HepG2 (cell line): Measurements from ENCODE around the gene KAZALD1. TPM values are rescaled to one million over a fixed set of nuclear protein-coding genes. Genes with fewer than 3 reads are reported as not detected.

Experiments used
- ATAC-seq: fragments of 200-7000 bp; cut with Tn5 transposase; 3 replicates; pipeline ENCODE4 v1.9.1; 2020; ENCODE audit warnings: mild to moderate bottlenecking, moderate library complexity
- BruUV-seq: library from RNA; stranded (reverse); fragments of 400-500 nt; replicated peaks from 2 replicates; lab custom pipeline; 2021; lab: Mats Ljungman, UMichigan
- CTCF ChIA-PET: fragments of 300-600 bp; formaldehyde crosslinking; extraction: SDS; loops from one replicate; lab custom pipeline; 2021; ENCODE audit warnings: low total read pairs, inconsistent platforms, low intra/inter-chr PET ratio; lab: Yijun Ruan, JAX
- POLR2A ChIA-PET: fragments of 350-600 bp; sonication (Branson Sonifier 250); formaldehyde crosslinking; loops from one replicate; lab custom pipeline; 2020; ENCODE audit warnings: antibody characterized with exemption, inconsistent platforms; lab: Yijun Ruan, JAX
- DNase-seq: peaks from one replicate; pipeline ENCODE4 v3.0.0-alpha.2; 2015; ENCODE audit warnings: low spot score
- FAIRE-seq: peaks from 3 replicates; lab custom pipeline; 2011; peaks lifted over from hg19 to GRCh38; lab: Jason Lieb, UNC
- H2AFZ ChIP-seq: one replicate; pipeline ENCODE4 v1.6.1; 2011; ENCODE audit warnings: low read length, inconsistent platforms
- H3K27ac ChIP-seq: fragments of 300-600 bp; 3 replicates; pipeline ENCODE4 v1.8.0; 2011; ENCODE audit warnings: mixed run types, mild to moderate bottlenecking, mixed read lengths, low read length, inconsistent platforms; ENCODE audit not compliant: insufficient read depth; ENCODE audit errors: extremely low read length
- H3K27me3 ChIP-seq, 2 experiments: fragments of 200-600 bp in 1 of 2; 2 replicates in 1 of 2; 3 replicates in 1 of 2; pipeline versions ENCODE4 v1.6.0 to v1.8.0; 2011; ENCODE audit warnings: low read length in 2 of 2, mild to moderate bottlenecking in 2 of 2, moderate library complexity in 2 of 2, inconsistent platforms in 1 of 2; ENCODE audit not compliant: insufficient read depth in 2 of 2, control insufficient read depth in 1 of 2
- H3K36me3 ChIP-seq, 2 experiments: fragments of 200-600 bp in 1 of 2; replicated peaks in 1 of 2; 2 replicates in 1 of 2; 3 replicates in 1 of 2; pipeline versions ENCODE4 v1.5.1 to v1.8.0; 2011; ENCODE audit warnings: low read length in 2 of 2, inconsistent platforms in 1 of 2; ENCODE audit not compliant: insufficient read depth in 2 of 2, control insufficient read depth in 1 of 2
- H3K4me1 ChIP-seq: 2 replicates; pipeline ENCODE4 v1.5.1; 2012; ENCODE audit warnings: low read length, inconsistent platforms; ENCODE audit not compliant: insufficient read depth
- H3K4me2 ChIP-seq: 2 replicates; pipeline ENCODE4 v1.6.0; 2011; ENCODE audit warnings: low read depth, low read length, inconsistent platforms
- H3K4me3 ChIP-seq, 3 experiments: fragments of 200-600 bp in 1 of 3; sonication (generic), shearing (Covaris generic) in 1 of 3; replicated peaks in 1 of 3; 2 replicates each; pipeline ENCODE4 v1.5.1; 2011 to 2016; ENCODE audit warnings: low read length in 3 of 3, inconsistent platforms in 2 of 3, low read depth in 2 of 3, mild to moderate bottlenecking in 2 of 3, control low read depth in 1 of 3, mixed read lengths in 1 of 3; ENCODE audit not compliant: insufficient read depth in 1 of 3
- H3K79me2 ChIP-seq: one replicate; pipeline ENCODE4 v1.6.1; 2011; ENCODE audit warnings: low read length, inconsistent platforms; ENCODE audit not compliant: insufficient read depth
- H3K9ac ChIP-seq: 2 replicates; pipeline ENCODE4 v1.6.0; 2011; ENCODE audit warnings: mild to moderate bottlenecking, low read depth, low read length, inconsistent platforms; ENCODE audit not compliant: insufficient read depth
- H3K9me3 ChIP-seq: 2 replicates; pipeline ENCODE4 v1.5.1; 2012; ENCODE audit warnings: mild to moderate bottlenecking, low read length
- H4K20me1 ChIP-seq: 2 replicates; pipeline ENCODE4 v1.6.0; 2011; ENCODE audit warnings: inconsistent platforms, mild to moderate bottlenecking, low read length, moderate library complexity; ENCODE audit not compliant: insufficient read depth
- ARNT2 ChIP-seq: sonication (generic); formaldehyde crosslinking; IDR thresholded peaks from 2 replicates; pipeline ENCODE4 v1.8.0; 2022; ENCODE audit warnings: mild to moderate bottlenecking, low read depth, missing genetic modification reagents, moderate library complexity
- EHMT2 ChIP-seq: fragments of 200-600 bp; sonication (generic); IDR thresholded peaks from 2 replicates; pipeline ENCODE4 v1.7.0; 2017; ENCODE audit warnings: antibody characterized with exemption, low read depth, low read length, borderline replicate concordance
- HMG20B ChIP-seq: conservative IDR thresholded peaks from 2 replicates; pipeline ENCODE4 v1.6.1; 2016; ENCODE audit warnings: missing genetic modification reagents, missing compliant biosample characterization
- KDM2A ChIP-seq: sonication (generic); formaldehyde crosslinking; IDR thresholded peaks from 2 replicates; pipeline ENCODE4 v1.4.0; 2020; ENCODE audit warnings: low read depth, missing genetic modification reagents, borderline replicate concordance
- POGZ ChIP-seq: sonication (generic); formaldehyde crosslinking; IDR thresholded peaks from 2 replicates; pipeline ENCODE4 v1.4.0; 2020; ENCODE audit warnings: mild to moderate bottlenecking, missing genetic modification reagents
- RAD21 ChIP-seq: fragments of 450-650 bp; formaldehyde crosslinking; IDR thresholded peaks from 2 replicates; pipeline ENCODE4 v1.5.0; 2020; ENCODE audit warnings: mild to moderate bottlenecking
- SMC3 ChIP-seq: IDR thresholded peaks from 2 replicates; pipeline ENCODE4 v1.6.1; 2011; ENCODE audit warnings: low read length, improper control_type of control experiment
- SOX6 ChIP-seq, 2 experiments: fragments of 450-650 bp in 1 of 2; sonication (generic) in 1 of 2; formaldehyde crosslinking in 1 of 2; IDR thresholded peaks; 2 replicates each; pipeline versions ENCODE4 v1.4.0 to v1.6.1; 2017 to 2020; ENCODE audit warnings: antibody characterized with exemption in 1 of 2, mild to moderate bottlenecking in 1 of 2, missing genetic modification reagents in 1 of 2
- ZKSCAN1 ChIP-seq: fragments of 150-350 bp; IDR thresholded peaks from 2 replicates; pipeline ENCODE4 v1.6.1; 2014; ENCODE audit warnings: low read length
- ZNF331 ChIP-seq: sonication (generic); formaldehyde crosslinking; IDR thresholded peaks from 2 replicates; pipeline ENCODE4 v1.4.0; 2020; ENCODE audit warnings: missing genetic modification reagents
- ZNF496 ChIP-seq: sonication (generic); formaldehyde crosslinking; IDR thresholded peaks from 2 replicates; pipeline ENCODE4 v1.8.1; 2023; ENCODE audit warnings: mild to moderate bottlenecking, moderate library complexity, missing genetic modification reagents; ENCODE audit not compliant: insufficient replicate concordance
- ZNF572 ChIP-seq: sonication (generic); formaldehyde crosslinking; IDR thresholded peaks from 2 replicates; pipeline ENCODE4 v1.5.1; 2020; ENCODE audit warnings: mild to moderate bottlenecking, missing genetic modification reagents
- ZNF891 ChIP-seq: sonication (generic); formaldehyde crosslinking; IDR thresholded peaks from 2 replicates; pipeline ENCODE4 v1.5.0; 2020; ENCODE audit warnings: mild to moderate bottlenecking, missing genetic modification reagents
- WGBS: methylation state at CpG from one replicate; pipeline ENCODE4 v1.1.6; 2017; ENCODE audit warnings: low lambda C conversion rate; 5-methylcytosine and 5-hydroxymethylcytosine counted together
- in situ Hi-C: cut with HindIII; loops from 2 replicates; pipeline ENCODE4 v1.10.0; 2017; ENCODE audit warnings: low pct_unique_long_range_greater_than_20kb; ENCODE audit not compliant: extremely low pct_ligation_motif_present
- intact Hi-C: fragments of 100-400 bp; cut with micrococcal nuclease; formaldehyde crosslinking; loops from one replicate; pipeline ENCODE4 v1.10.0; 2022; ENCODE audit not compliant: unreplicated experiment
- polyA plus RNA-seq, 8 experiments: library from polyadenylated mRNA; depleted of rRNA in 3 of 8; stranded (reverse) in 7 of 8; unstranded in 1 of 8; fragments of >200 nt; fragmentation: Illumina TruSeq in 4 of 8; extraction: Trizol in 4 of 8; gene quantifications; 2 replicates each; pipeline versions ENCODE4 v1.2.1 to v1.2.3, GENCODE V29; 2011 to 2016; ENCODE audit warnings: low read depth in 4 of 8, missing spikeins in 1 of 8, mixed read lengths in 1 of 8; ENCODE audit not compliant: insufficient read depth in 1 of 8
- total RNA-seq, 5 experiments: library from RNA; depleted of rRNA; stranded (reverse); fragments of >200 nt; fragmentation: Illumina TruSeq; extraction: Trizol; gene quantifications; 2 replicates each; pipeline ENCODE4 v1.2.3, GENCODE V29; 2016; ENCODE audit warnings: low read depth in 1 of 5
- TF ChIP-seq, protein P1 (sequence below): IDR thresholded peaks from 2 replicates; pipeline ENCODE4 v1.6.1; 2018; ENCODE audit warnings: missing genetic modification reagents, mild to moderate bottlenecking, missing compliant biosample characterization
- TF ChIP-seq, protein P2 (sequence below): sonication (generic); formaldehyde crosslinking; IDR thresholded peaks from 2 replicates; pipeline ENCODE4 v1.4.0; 2020; ENCODE audit warnings: mild to moderate bottlenecking, missing genetic modification reagents
- TF ChIP-seq, protein P3 (sequence below): sonication (generic); formaldehyde crosslinking; IDR thresholded peaks from 2 replicates; pipeline ENCODE4 v1.4.0; 2020; ENCODE audit warnings: missing genetic modification reagents

Gene KAZALD1
- total and polyA plus RNA-seq, 2 of the 13 experiments (the other 11 are each of a cell fraction or from before 2014, with no cell fraction given), result 16.7 to 27.7 TPM

DNA sequence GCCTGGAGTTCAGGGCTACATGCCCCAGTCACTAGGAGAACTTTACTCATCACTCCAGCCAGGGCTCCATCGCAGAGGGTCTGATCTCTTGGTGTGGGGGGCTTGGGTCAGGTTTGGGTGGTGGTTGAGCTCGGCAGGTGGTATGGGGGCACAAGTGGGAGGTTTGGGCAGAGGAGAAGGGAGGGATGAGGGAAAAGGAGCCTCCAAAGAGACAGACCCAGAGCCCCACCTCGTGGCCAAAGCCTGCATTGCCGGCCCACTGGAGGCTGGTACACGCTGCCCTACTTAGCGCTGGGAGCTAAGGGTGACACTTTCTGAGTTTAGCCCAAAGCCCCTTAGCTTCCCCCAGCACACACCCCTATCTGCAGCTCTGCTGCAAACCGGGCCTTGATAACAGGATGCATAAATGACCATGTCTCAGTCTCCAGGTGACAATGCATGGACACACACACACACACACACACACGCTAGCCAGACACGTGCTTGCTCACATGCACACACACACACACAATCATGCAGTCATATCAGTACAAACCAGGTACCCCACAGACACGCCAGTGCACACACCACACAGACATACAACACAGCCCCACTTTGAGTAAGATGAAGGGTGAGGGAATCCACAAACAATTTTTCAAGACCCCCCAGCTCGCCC is 47.4 kb upstream of the KAZALD1 start:
- Histone ChIP-seq H3K79me2 (no peaks in the 10 kb centered on the region), H3K9me3 (no peaks in the 10 kb centered on the region), H3K36me3 (no peaks in the 10 kb centered on the region), H3K27ac (no peak overlapping the region), H4K20me1 (no peaks in the 10 kb centered on the region), H3K4me2 (peak overlapping the region; percentile 54), H3K9ac (no peak overlapping the region), H3K4me3 (peak overlapping the region in 1 of 3 experiments; percentile 31; a peak in 2 of 6 replicates), H3K27me3 (peaks cover 0 to 3% of the 10 kb centered on the region in 2 experiments; a peak in 1 of 5 replicates), H3K4me1 (peaks cover 75% of the 10 kb centered on the region), H2AFZ (no peak overlapping the region)
- peak; percentile 3; the same call in 2 of the 3 replicates for ATAC-seq
- BruUV-seq, result no TSS peak
- FAIRE-seq, result peak; percentile 58
- CTCF ChIA-PET, result interaction anchor here (1.2 to 6.1 kb wide), 5 partner anchors 18 to 80 kb away, joined by 3 to 240 read pairs (median 4); partner anchors contain the start of genes LZTS2 and SEMA4G
- 16% methylated on average over 7 of the region's 11 CpGs for WGBS
- POLR2A ChIA-PET, result interaction anchor here (0.6 to 6.0 kb wide), 4 partner anchors 16 to 53 kb away, joined by 3 to 56 read pairs (median 4); partner anchors contain the start of genes LZTS2, PDZD7 and SFXN3
- intact Hi-C loops, result loop anchor here (5.0 kb wide), 1 partner anchor 137 kb away; no protein-coding TSS in a partner anchor
- DNase-seq, result no peak
- in situ Hi-C loops, result no loop called here
- TF ChIP-seq KDM2A (CRISPR knock-in tag), result peak; percentile 65
- peak; percentile 56 for TF ChIP-seq SMC3
- TF ChIP-seq ZKSCAN1, result peak; percentile 58
- TF ChIP-seq POGZ, result 0 out of 2 replicates have a peak, but pooled peaks have one; percentile 28
- no peak for TF ChIP-seq SOX6 (IDR thresholded peaks at IDR 0.05)
- 0 out of 2 replicates have a peak, but pooled peaks have one; percentile 16 for TF ChIP-seq SOX6 (CRISPR knock-in tag; IDR thresholded peaks at IDR 0.05)
- TF ChIP-seq, protein P1, sequence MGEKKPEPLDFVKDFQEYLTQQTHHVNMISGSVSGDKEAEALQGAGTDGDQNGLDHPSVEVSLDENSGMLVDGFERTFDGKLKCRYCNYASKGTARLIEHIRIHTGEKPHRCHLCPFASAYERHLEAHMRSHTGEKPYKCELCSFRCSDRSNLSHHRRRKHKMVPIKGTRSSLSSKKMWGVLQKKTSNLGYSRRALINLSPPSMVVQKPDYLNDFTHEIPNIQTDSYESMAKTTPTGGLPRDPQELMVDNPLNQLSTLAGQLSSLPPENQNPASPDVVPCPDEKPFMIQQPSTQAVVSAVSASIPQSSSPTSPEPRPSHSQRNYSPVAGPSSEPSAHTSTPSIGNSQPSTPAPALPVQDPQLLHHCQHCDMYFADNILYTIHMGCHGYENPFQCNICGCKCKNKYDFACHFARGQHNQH (CRISPR knock-in tag), result no peak
- no peak for TF ChIP-seq HMG20B (CRISPR knock-in tag)
- TF ChIP-seq ZNF496, result no peak
- no peak for TF ChIP-seq ZNF891 (CRISPR knock-in tag)
- TF ChIP-seq ARNT2 (CRISPR knock-in tag), result 0 out of 2 replicates have a peak, but pooled peaks have one; percentile 7
- no peak for TF ChIP-seq ZNF331
- TF ChIP-seq, protein P2, sequence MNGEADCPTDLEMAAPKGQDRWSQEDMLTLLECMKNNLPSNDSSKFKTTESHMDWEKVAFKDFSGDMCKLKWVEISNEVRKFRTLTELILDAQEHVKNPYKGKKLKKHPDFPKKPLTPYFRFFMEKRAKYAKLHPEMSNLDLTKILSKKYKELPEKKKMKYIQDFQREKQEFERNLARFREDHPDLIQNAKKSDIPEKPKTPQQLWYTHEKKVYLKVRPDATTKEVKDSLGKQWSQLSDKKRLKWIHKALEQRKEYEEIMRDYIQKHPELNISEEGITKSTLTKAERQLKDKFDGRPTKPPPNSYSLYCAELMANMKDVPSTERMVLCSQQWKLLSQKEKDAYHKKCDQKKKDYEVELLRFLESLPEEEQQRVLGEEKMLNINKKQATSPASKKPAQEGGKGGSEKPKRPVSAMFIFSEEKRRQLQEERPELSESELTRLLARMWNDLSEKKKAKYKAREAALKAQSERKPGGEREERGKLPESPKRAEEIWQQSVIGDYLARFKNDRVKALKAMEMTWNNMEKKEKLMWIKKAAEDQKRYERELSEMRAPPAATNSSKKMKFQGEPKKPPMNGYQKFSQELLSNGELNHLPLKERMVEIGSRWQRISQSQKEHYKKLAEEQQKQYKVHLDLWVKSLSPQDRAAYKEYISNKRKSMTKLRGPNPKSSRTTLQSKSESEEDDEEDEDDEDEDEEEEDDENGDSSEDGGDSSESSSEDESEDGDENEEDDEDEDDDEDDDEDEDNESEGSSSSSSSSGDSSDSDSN (CRISPR knock-in tag), result no peak; the same call in 1 of the 2 replicates
- TF ChIP-seq ZNF572 (CRISPR knock-in tag), result no peak
- TF ChIP-seq, protein P3, sequence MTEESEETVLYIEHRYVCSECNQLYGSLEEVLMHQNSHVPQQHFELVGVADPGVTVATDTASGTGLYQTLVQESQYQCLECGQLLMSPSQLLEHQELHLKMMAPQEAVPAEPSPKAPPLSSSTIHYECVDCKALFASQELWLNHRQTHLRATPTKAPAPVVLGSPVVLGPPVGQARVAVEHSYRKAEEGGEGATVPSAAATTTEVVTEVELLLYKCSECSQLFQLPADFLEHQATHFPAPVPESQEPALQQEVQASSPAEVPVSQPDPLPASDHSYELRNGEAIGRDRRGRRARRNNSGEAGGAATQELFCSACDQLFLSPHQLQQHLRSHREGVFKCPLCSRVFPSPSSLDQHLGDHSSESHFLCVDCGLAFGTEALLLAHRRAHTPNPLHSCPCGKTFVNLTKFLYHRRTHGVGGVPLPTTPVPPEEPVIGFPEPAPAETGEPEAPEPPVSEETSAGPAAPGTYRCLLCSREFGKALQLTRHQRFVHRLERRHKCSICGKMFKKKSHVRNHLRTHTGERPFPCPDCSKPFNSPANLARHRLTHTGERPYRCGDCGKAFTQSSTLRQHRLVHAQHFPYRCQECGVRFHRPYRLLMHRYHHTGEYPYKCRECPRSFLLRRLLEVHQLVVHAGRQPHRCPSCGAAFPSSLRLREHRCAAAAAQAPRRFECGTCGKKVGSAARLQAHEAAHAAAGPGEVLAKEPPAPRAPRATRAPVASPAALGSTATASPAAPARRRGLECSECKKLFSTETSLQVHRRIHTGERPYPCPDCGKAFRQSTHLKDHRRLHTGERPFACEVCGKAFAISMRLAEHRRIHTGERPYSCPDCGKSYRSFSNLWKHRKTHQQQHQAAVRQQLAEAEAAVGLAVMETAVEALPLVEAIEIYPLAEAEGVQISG (CRISPR knock-in tag), result 0 out of 2 replicates have a peak, but pooled peaks have one; percentile 20
- no peak for TF ChIP-seq EHMT2
- TF ChIP-seq RAD21 (CRISPR knock-in tag), result peak; percentile 85
